Measurements from ENCODE around the gene TLN1. TPM values are rescaled to one million over a fixed set of nuclear protein-coding genes. Genes with fewer than 3 reads are reported as not detected.

The TLN1 gene
- total and polyA plus RNA-seq, 10 of the 15 experiments (the other 5 are each of a cell fraction or from before 2014, with no cell fraction given): 11.6 to 305 (median 71.9) TPM

- H3K79me2 ChIP-seq (ENCODE audit: control insufficient read depth, insufficient read depth, low read length): no peaks in the 10 kb centered on the region
- no peaks in the 10 kb centered on the region for H4K20me1 ChIP-seq (ENCODE audit: control insufficient read depth, insufficient read depth)
- in situ Hi-C loops (cut with MboI) (no loop called here), intact Hi-C loops (cut with micrococcal nuclease; ENCODE audit: unreplicated experiment) (no loop called here)
- H3K4me1 ChIP-seq (ENCODE audit: control insufficient read depth, insufficient read depth, low read length): 0 out of 2 replicates have a peak, but pooled peaks cover 3% of the 10 kb centered on the region
- H3K36me3 ChIP-seq (ENCODE audit: control insufficient read depth in 2 of 2, insufficient read depth in 2 of 2, low read length in 1 of 2): peaks cover 61 to 63% of the 10 kb centered on the region in 2 experiments
- no TSS peak for BruUV-seq (replicated peaks)
- 96% methylated on average over 10 of the region's 10 CpGs for WGBS (ENCODE audit: insufficient coverage, insufficient replicate concordance, low lambda C conversion rate, missing lambda C conversion rate)
- no peak for DNase-seq (ENCODE audit: low read depth, low spot score)
- no peak overlapping the region for H3K27ac ChIP-seq (ENCODE audit: control insufficient read depth, insufficient read depth)
- ChIA-PET RAD21 (ENCODE audit: unreplicated experiment) (no interaction called here), POLR2A (interaction anchor here (1.4 kb wide), 1 partner anchor 10 kb away, joined by 4 read pairs; no protein-coding TSS in a partner anchor), CTCF (interaction anchor here (4.1 kb wide), 1 partner anchor 10 kb away, joined by 33 read pairs; no protein-coding TSS in a partner anchor), SMC1A (ENCODE audit: uncharacterized antibody, unreplicated experiment) (interaction anchor here (2.2 kb wide), 1 partner anchor 21 kb away, joined by 5 read pairs; no protein-coding TSS in a partner anchor)
- no peaks in the 10 kb centered on the region for H3K9me3 ChIP-seq (replicated peaks; ENCODE audit: control insufficient read depth, insufficient read depth, low read length)
- ATAC-seq: no peak
- H3K4me3 ChIP-seq: no peak overlapping the region
- TF ChIP-seq ZBTB33 (IDR thresholded peaks at IDR 0.05) (no peak), LARP7 (IDR thresholded peaks at IDR 0.05) (no peak), E2F8 (IDR thresholded peaks at IDR 0.05; ENCODE audit: low read depth, partially characterized antibody) (no peak), BHLHE40 (IDR thresholded peaks at IDR 0.05; ENCODE audit: borderline replicate concordance in 1 of 2, low read depth in 2 of 2, low read length in 1 of 2) (no peak), SUZ12 (IDR thresholded peaks at IDR 0.05; ENCODE audit: unreplicated experiment) (no peak)
- no peak overlapping the region for H2AFZ ChIP-seq (ENCODE audit: control insufficient read depth, low read depth, low read length)
- H3K4me2 ChIP-seq (ENCODE audit: control insufficient read depth, insufficient read depth): no peak overlapping the region
- no peaks in the 10 kb centered on the region for H3K27me3 ChIP-seq (replicated peaks in 1 of 2; ENCODE audit: control insufficient read depth in 2 of 2, insufficient read depth in 2 of 2, low read length in 1 of 2)
- no peak for FAIRE-seq
- H3K9ac ChIP-seq (ENCODE audit: control insufficient read depth, insufficient read depth, low read length): no peak overlapping the region
These were observed 25.0 kb downstream of the TLN1 start for GRCh38 chr9:35706951-35707350.
